Activated effector memory CD4-positive, alpha-beta T cell treated with Interleukin-2 at 50 U/mL for 16 hours (primary cell): ENCODE measurements around the gene SLC7A6.
"Not testable (repeated sequence)": the region's sequence is repeated elsewhere in the genome, so short reads cannot be mapped to it uniquely, and the experiment has no call there.

Experiments
- DNase-seq: peaks from one replicate; pipeline ENCODE4 v3.0.0-alpha.2; 2020

Gene SLC7A6

DNA sequence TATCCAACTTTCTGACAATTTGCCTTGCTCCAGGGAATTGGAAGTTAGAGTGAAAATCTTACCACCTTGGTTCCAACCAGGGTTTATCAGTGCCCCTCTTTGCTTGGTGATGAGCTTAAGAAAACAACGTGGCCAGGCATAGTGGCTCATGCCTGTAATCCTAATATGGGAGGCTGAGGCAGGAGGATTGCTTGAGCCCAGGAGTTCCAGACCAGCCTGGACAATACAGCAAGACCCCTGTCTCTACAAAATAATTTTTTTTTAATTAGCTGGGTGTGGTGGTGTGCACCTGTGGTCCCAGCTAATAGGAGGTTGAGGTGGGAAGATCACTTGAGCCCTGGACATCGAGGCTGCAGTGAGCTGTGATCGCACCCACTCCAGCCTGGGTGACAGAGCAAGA lies 21.4 kb downstream of the SLC7A6 start:
- DNase-seq, result no peak

DNA sequence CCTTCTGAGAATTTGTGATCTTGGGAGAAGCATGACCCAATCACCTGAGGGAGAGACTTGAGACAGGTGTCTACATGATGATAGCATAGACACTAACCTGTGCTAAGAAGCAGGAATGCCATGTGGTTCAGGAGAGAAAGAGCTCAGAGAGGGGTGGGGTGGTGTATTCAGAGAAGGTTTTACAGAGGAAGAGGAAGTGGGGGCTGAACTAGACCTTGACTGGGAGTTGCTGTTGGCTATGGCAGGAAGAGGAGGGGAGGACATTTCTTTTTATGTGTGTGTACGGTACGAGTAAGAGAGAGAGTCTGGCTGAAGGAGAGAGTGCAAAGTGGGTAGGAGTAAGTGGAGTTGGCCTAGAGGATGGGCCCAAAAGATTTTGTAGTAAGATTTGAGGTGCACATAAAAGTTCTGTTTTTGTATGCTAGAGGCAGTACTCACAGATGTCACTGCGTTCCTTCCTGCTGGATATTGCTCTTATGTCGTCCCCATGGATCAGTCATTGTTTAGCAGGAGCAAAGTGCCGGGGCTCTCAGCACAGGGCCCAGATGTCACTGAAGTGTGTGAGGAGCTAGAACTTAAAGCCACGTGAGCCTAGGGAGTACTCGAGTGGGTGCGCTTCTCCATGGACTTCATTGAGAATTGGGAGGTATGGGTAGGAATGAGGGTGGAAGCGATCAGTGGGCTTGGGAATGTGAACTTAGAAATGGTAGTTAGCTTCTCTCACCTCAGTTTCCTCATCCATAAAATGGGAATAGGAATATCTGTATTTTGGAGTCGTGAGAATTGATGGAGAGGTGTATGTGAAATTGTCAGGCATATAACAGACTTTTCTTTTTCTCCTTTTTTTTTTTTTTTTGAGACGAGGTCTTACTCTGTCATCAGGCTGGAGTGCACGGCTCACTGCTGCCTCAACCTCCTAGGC lies 22.1 kb downstream of the SLC7A6 start:
- DNase-seq, result no peak

DNA sequence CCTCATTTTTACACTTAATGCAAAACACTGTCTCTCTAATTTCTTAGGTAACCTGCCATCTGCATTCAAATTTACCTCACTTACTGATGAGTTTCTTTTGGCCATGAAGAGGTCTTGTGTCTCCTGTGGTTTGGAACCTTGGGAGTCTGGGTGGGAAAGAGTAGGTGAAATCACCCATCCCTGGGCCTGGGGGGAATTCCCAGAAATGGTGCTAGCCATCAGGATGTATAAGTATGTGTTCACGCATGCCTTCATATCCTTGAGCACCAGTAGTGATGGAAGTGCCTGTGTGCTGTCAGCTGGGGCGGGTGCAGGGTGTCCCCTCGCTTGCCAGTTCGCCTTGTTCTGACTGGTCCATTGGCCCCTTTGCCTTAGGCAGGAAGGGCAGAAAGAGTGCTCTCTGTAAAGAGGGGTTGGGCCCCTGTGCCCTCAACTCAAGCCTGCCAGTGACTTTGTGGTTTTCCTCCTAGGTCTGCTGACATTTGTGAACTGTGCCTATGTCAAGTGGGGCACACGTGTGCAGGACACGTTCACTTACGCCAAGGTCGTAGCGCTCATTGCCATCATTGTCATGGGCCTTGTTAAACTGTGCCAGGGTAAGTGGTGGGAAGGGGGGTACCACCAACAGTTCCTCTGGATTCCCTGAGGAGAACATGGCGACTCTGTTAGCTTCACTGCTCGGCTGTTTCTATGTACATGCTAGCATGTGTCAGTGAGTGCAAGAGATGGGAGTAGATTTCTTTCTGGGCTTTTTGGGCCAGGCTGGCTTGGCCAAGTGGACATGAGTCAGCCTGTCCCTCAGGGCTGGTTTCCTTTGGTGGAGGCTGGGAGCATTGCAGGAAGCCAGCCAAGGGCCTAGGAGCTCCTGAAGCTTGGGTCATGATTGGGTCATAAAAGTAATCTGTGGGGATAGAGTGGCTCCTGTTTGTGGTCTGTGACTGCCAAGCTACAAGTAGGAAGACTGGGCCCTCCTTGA lies 23.2 kb downstream of the SLC7A6 start:
- peak; percentile 43 for DNase-seq

DNA sequence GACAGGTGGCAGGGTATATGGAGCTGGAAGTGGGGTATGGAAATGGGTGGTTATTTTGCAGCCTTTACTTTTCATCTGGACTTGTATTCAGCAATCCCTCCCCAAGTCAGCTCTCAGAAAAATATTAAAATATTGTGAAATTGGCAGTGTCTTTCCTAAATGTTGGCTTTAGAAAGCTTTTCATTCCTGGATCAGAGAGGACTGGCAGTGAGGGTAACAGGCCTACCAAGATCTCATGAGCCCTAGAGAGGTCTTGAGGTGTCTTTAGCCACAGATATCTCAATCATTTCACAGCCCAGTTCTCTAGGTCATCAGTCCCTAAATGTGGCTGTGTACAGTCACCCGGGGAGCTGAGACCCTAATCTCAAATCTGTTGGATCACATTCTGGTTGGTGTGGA lies 23.9 kb downstream of the SLC7A6 start:
- DNase-seq, result no peak

DNA sequence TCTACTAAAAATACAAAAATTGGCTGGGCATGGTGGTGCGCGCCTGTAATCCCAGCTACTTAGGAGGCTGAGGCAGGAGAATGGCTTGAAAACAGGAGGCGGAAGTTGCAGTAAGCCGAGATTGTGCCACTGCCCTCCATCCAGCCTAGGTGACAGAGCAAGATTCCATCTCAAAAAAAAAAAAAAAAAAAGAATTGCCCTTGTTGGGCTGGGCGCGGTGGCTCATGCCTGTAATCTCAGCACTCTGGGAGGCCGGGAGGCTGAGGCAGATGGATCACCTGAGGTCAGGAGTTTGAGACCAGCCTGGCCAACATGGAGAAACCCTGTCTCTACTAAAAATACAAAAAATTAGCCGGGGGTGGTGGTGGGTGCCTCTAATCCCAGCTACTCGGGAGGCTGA lies 24.5 kb downstream of the SLC7A6 start:
- DNase-seq, result not testable (repeated sequence)

GRCh38 chr16:68289202-68289601 lies 24.9 kb downstream of the SLC7A6 start:
- DNase-seq, result no peak

DNA sequence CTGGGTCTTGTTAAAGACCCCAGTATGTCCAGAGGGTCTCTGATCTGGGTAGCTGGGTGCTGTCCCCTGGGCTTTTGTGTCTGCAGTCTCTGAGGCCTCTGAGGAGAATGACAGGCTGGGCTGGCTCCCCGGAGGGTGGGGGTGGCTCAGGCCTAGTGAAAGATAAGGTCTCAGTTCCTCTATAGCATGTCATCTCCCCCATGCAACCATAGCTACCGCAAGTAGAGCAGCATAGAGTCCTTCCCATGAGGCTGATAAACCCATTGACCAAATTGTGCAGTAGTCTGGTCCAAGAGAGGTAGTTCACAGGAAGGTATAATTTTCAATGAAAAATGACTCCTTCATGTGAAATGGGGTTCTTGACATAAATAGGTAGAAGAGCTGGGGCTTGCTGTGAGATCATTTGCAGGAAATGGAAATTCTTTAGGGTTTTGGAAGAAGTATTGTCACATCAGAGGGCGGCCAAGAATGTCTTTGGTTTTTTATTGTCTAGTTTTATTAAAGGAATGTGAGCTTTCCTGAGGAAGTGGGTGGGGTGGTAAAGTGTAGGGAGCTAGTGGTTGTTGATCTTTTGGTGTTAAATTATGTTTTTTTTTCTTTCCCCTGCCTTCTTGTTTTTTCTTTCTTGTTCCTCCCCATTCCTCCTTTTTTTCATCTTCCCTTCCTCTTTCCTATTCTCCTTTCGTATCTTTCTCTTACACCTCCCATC lies 25.4 kb downstream of the SLC7A6 start:
- no peak for DNase-seq

GRCh38 chr16:68290450-68290849 lies 26.1 kb downstream of the SLC7A6 start:
- DNase-seq, result no peak

- no peak for DNase-seq
Measured at GRCh38 chr16:68291227-68291626, 26.9 kb downstream of the SLC7A6 start.

DNA sequence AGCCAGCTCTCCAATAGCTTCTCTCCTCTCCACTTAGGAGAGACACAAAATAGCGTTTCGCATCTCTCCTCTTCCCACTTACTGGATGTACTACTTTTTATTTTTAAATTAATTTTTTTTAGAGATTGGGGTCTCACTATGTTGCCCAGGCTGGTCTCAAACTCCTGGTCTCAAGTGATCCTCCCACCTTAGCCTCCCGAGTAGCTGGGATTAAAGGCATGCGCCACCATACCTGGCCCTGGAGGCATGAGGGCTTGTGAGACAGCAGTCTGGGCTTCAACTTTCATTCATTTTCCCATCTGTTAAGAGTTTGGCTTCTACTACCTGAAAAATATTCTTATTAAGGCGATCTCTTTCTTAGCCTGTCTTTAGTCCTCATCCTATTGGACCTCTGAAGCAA lies 28.1 kb downstream of the SLC7A6 start:
- DNase-seq, result no peak

DNA sequence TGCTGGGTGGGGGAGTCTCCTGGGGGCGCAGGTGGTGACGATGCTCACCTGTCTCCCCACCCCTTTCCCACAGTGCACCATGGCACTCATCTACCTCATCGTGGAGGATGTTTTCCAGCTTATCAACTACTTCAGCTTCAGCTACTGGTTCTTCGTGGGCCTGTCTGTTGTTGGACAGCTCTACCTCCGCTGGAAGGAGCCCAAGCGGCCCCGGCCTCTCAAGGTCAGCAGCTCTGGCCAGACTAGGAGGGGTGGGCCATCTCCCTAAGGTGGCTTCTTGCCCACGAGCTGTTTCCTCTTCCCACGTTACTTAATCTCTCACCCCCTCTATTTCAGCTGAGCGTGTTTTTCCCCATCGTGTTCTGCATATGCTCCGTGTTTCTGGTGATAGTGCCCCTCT lies 32.0 kb downstream of the SLC7A6 start:
- no peak for DNase-seq

GRCh38 chr16:68296693-68297092 lies 32.4 kb downstream of the SLC7A6 start:
- no peak for DNase-seq

GRCh38 chr16:68297908-68298307 lies 33.6 kb downstream of the SLC7A6 start:
- no peak for DNase-seq

- no peak for DNase-seq
Measured at GRCh38 chr16:68298312-68298711, 34.0 kb downstream of the SLC7A6 start.

- no peak for DNase-seq
Measured at GRCh38 chr16:68298907-68299561, 34.7 kb downstream of the SLC7A6 start.

DNA sequence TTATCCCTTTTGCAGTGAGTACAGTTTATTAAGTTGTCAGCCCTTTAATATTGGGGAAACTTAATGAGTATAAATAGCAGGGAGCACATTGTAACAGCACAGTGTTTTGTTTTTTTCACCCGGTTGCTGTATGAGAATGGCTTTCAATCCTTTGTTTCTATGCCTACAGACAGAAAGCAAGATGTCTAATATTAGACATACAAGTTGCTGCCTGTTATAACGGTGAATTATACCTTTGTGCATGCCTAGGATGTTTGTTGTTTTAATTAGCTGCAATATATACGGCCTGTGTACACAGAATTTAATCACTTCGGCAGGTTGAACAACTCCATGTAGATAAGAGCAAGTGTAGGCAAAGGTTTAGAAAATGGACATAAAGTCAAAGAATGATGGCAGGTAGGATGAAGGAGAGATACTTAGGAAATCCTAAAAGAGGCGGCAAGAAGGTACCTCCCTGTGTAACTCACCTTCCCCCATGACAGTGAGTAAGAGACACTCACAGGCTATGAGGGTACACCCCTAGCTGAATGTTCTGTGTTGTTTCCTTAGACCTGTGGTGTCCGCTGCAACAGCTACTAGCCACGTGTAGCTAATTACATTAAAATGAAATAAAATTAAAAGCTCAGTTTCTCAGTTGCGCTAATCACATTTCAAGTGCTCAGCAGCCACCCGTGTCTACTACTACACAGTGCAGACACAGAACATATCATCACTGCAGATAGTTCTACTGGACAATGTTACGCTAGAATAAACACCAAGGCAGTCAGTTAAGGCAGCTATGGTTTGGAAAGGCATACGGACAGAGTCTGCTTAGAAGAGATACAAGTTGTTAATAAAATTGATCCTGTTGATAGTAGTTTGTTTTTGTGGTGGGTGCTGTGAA lies 35.5 kb downstream of the SLC7A6 start:
- DNase-seq, result no peak

- DNase-seq, result no peak
Measured at GRCh38 chr16:68300734-68301459, 36.6 kb downstream of the SLC7A6 start.

DNA sequence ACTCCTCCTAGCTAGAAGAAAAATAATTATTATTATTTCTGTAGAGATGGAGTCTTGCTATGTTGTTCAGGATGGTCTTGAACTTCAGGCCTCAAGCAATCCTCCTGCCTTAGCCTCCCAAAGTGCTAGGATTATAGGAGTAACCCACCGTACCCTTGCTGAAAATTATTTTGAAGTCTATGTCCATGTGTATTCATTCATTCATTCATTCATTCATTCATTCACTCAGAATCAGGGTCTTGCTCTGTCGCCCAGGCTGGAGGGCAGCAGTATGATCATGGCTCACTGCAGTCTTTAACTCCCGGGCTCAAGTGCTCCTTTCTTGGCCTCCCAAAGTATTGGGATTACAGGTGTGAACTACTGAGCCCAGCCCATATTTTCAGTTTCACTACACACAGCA lies 42.3 kb downstream of the SLC7A6 start:
- DNase-seq, result no peak

DNA sequence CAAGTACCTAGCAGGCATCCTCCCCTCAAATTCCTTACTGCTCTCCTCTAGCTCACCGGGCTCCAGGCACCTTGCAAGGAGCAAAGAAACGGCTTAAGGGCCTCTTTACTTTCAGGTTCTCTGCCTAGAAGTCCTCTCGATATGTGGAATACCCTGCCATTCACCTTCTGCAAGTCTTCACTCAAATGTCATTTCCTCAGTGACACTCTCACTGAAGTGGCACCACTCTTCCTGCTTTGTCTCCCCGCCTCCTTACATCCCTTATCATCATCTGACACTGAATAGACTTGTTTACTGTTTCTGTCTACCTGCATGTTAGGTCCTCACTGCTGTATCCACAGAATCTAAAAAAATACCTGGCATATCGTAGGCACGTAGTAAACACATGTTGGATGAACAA lies 45.5 kb downstream of the SLC7A6 start:
- no peak for DNase-seq

- no peak for DNase-seq
Measured at GRCh38 chr16:68310437-68310773, 46.1 kb downstream of the SLC7A6 start.
